Measurements from ENCODE around the gene SLC50A1.

Gene SLC50A1

DNA sequence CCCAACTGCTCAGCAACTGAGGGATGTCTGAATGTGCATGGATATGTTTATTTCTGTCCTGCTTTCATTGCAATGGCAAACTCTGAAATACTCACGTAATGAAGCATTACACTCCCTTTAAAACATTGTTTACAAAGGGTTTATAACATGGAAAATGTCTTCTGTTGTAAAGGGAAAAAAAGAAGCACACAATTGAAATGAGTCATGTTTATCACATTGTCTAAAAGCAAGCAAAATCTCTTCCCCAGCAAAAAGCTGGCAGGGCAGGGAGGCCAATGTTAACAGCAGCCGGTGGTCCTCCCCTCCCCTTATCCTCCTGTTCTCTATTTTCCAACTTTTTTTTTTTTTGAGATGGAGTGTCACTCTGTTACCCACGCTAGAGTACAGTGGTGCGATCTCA, 11.9 kb upstream of the SLC50A1 start:
- in situ Hi-C loops (cut with MboI; ENCODE audit: low pct_unique_long_range_greater_than_20kb, low sequenced_read_pairs, unreplicated experiment), result no loop called here
- DNase-seq (ENCODE audit: low spot score), result no peak
- no peak for TF ChIP-seq CTCF (IDR thresholded peaks at IDR 0.05; ENCODE audit: extremely low read depth, insufficient read depth, missing control alignments)

DNA sequence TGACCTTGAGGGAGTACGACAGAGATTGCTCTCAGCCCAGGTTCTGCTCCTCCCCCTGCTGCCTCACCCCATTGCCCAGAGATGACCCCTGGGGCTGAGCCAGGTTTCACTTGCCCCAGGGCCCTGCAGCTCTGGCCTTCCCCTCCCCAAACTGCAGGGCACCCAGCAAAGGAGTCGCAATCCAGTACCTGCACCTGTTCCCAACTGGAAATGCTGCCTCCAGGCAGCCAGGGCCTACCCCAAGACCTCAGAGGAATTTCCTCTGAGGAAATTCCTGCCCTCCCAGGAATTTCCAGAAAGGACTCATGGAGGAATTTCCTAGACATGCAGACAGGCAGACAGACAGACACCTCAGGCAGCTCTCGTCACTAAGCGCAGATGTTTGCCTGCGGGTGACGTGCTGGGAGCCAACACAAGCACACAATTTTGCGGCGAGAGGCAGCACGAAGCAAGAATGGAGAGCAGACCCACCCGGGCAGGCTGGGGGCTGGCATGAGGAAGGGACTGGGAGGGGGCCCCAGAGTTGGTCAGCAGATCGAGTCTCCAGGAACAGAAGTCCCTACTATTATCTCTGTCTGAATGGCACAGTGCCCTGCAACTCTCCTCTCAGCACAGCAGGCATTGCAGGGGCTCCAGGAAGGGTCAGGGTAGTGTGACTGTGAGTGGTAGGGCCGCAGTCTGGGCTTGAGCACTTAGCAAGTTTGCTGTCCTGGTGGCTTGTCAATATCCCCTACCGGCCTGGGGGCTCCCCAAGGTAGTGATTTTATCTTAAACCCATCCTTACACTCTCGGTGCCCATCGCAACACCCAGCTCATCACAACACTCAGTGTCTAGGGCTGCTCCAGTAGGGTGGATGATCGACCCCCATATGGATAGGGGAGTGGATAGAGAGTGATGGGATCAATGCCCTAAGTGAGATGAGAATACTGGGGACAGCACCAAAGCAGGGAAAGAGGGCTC, 10.9 kb upstream of the SLC50A1 start:
- no peak for TF ChIP-seq CTCF (IDR thresholded peaks at IDR 0.05; ENCODE audit: extremely low read depth, insufficient read depth, missing control alignments)
- in situ Hi-C loops (cut with MboI; ENCODE audit: low pct_unique_long_range_greater_than_20kb, low sequenced_read_pairs, unreplicated experiment), result no loop called here
- no peak for DNase-seq (ENCODE audit: low spot score)

- in situ Hi-C loops (cut with MboI; ENCODE audit: low pct_unique_long_range_greater_than_20kb, low sequenced_read_pairs, unreplicated experiment), result no loop called here
- no peak for DNase-seq (ENCODE audit: low spot score)
- no peak for TF ChIP-seq CTCF (IDR thresholded peaks at IDR 0.05; ENCODE audit: extremely low read depth, insufficient read depth, missing control alignments)
Observed at GRCh38 chr1:155125511-155125945, 10.1 kb upstream of the SLC50A1 start.

- no peak for TF ChIP-seq CTCF (IDR thresholded peaks at IDR 0.05; ENCODE audit: extremely low read depth, insufficient read depth, missing control alignments)
- no peak for DNase-seq (ENCODE audit: low spot score)
- in situ Hi-C loops (cut with MboI; ENCODE audit: low pct_unique_long_range_greater_than_20kb, low sequenced_read_pairs, unreplicated experiment), result no loop called here
Observed at GRCh38 chr1:155125946-155126555, 9.6 kb upstream of the SLC50A1 start.

- in situ Hi-C loops (cut with MboI; ENCODE audit: low pct_unique_long_range_greater_than_20kb, low sequenced_read_pairs, unreplicated experiment), result no loop called here
- peak; percentile 61 for DNase-seq (ENCODE audit: low spot score)
- TF ChIP-seq CTCF (IDR thresholded peaks at IDR 0.05; ENCODE audit: extremely low read depth, insufficient read depth, missing control alignments), result no peak
Observed at GRCh38 chr1:155126556-155127104, 9.0 kb upstream of the SLC50A1 start.

GRCh38 chr1:155127105-155127966, 8.3 kb upstream of the SLC50A1 start, which contains the start of gene EFNA1:
Gene EFNA1 (plus strand): TSS chr1:155127876. CDS start chr1:155127978, 102 bp downstream.
- no peak for TF ChIP-seq CTCF (IDR thresholded peaks at IDR 0.05; ENCODE audit: extremely low read depth, insufficient read depth, missing control alignments)
- DNase-seq (ENCODE audit: low spot score), result peak; percentile 67
- in situ Hi-C loops (cut with MboI; ENCODE audit: low pct_unique_long_range_greater_than_20kb, low sequenced_read_pairs, unreplicated experiment), result no loop called here
